Activated CD4-positive, alpha-beta T cell treated with anti-CD3 and anti-CD28 coated beads for 48 hours (primary cell): ENCODE data around the gene IL18.
"Not testable (repeated sequence)": the region's sequence is repeated elsewhere in the genome, so short reads cannot be mapped to it uniquely, and the experiment has no call there.

Experiments
- DNase-seq: peaks from one replicate; pipeline ENCODE4 v3.0.0-alpha.2; 2020

Gene IL18

GRCh38 chr11:112163875-112164685 is at the start of gene IL18:
Gene IL18 (minus strand): TSS chr11:112164094. CDS start chr11:112155053, 9,041 bp downstream.
- no peak for DNase-seq

GRCh38 chr11:112212710-112213109 is 48.8 kb upstream of the IL18 start:
- DNase-seq = no peak

GRCh38 chr11:112212290-112212689 is 48.4 kb upstream of the IL18 start:
- DNase-seq = no peak

- DNase-seq = peak; percentile 15
Observed at GRCh38 chr11:112211536-112211935, 47.6 kb upstream of the IL18 start.

DNA sequence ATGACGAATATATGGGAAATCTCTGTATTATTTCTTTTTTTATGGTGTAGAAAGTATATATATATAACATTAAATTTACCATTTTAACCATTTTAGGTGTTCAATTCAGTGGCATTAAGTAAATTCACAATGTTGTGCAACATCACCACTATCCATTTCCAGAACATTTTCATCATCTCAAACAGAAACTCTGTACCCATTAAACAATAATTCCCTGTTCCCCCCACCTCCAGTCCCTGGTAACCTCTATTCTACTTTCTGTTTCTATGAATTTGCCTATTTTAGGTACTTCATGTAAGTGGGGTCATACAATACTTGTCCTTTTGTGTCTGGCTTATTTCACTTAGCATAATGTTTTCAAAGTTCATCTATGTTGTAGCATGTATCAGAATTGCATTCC is 47.0 kb upstream of the IL18 start:
- DNase-seq = no peak

GRCh38 chr11:112206071-112206470 is 42.2 kb upstream of the IL18 start:
- DNase-seq = no peak

DNA sequence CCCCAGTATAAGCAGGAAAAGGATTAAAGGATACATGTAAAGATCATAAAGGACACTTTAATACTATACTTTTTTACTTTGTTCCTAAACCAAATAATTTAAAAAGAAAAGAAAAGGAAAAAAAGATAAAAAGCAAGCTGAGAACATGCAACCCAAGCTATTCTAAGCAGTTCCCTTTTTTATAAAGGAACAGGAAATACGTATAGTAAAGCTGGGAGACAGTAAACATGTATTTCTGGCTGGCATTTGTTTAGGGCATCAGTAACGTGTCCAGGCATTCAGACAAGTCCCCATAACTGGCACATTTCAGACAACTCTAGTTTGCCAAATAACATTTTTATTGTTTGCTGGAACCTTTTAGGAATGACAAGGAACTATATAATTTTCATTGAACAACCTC is 36.4 kb upstream of the IL18 start:
- no peak for DNase-seq

GRCh38 chr11:112199101-112199500 is 35.2 kb upstream of the IL18 start:
- DNase-seq = not testable (repeated sequence)

DNA sequence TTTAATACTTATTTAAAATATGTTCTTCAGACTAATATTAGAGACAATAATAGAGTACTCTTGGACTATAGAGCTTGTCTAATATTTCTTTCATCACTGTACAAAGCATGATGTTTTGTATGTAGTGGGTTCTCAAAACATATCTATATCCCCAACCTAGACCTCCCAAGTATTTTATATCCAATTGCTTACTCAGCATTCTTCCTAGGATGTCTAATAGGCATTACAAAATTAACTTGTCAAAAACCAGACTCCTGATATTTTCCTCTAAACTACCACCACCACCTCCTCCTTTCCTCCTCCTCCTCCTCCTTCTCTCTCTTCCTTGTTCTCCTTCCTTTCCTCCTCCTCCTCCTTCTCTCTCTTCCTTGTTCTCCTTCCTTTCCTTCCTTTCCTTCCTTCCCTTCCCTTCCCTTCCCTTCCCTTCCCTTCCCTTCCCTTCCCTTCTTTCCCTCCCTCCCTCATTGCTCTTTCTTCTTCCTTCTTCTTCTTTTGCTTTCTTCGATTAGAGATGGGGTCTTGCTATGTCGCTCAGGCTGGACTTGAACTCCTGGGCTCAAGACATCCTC is 32.7 kb upstream of the IL18 start:
- no peak for DNase-seq

DNA sequence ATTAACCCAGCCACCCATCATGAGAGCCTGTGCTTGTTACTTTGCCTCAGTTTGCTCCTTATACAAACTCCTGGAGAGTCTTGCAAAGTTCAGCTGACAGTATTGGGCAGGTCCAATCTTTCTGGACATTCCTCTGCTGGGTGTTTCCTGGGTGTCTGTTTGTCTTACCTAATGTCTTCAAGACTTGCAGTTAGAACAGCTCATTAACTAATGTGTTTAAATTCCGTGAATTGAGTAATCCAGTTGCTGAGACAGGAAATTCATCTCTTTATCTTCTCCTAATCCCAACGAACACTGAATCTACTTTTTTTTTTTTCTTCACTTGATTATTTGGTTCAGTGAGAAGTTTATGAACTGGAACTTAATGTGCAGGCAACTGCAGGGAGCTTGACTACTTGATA is 32.1 kb upstream of the IL18 start:
- no peak for DNase-seq

- not testable (repeated sequence) for DNase-seq
Observed at GRCh38 chr11:112195113-112195512, 31.2 kb upstream of the IL18 start.

- no peak for DNase-seq
Observed at GRCh38 chr11:112186304-112186703, 22.4 kb upstream of the IL18 start.

GRCh38 chr11:112185883-112186282 is 22.0 kb upstream of the IL18 start:
- DNase-seq = no peak

DNA sequence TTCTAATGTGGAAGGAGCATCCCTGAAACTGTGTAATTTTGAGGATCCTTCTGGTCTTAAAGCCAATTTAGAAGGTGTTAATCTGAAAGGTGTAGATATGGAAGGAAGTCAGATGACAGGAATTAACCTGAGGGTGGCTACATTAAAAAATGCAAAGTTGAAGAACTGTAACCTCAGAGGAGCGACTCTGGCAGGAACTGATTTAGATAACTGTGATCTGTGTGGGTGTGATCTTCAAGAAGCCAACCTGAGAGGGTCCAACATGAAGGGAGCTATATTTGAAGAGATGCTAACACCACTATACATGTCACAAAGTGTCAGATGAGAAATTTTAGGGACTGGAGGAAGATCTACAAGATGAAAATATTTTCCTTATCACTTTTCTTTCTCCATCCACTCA is 19.0 kb upstream of the IL18 start:
- DNase-seq = no peak

DNA sequence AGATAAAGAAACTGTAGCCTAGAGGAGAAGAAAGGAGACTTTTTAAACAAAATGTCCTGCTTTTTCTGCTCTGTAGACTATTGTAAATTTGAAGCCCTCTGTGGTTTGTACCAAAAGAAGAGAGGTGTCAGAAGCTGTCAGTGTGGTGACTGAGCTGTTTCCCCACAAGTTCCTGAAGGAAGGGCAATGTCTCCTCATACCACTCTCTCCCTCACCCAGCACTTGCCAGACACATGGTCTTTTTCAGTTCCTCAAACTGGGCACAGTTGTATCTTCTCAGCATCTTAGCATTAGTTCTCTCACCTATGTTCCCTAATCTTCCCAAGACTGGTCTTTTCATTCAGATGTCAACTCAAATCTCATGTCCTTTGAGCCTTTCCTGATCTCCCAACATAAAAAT is 15.7 kb upstream of the IL18 start:
- DNase-seq = no peak

DNA sequence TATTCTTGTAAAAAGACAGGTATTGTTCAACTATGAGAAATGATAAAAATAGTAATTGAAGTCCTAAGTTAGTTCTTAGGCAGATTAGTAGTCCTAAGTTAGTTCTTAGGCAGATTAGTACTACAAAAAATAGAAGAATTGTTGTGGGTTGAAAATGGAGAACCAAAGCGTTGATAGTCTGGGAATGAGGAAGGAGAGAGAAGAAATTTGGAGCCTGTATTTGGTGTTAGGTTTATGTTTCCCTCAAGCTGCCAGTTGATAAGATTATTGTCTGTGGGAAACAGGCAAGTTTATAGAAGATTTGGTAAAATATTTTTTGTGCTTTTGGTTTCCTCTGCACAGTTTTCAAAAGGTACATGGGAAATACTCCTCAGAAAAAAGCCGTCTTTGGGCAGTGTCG is 15.0 kb upstream of the IL18 start:
- DNase-seq = no peak

GRCh38 chr11:112178428-112178827 is 14.5 kb upstream of the IL18 start:
- no peak for DNase-seq

GRCh38 chr11:112177589-112177988 is 13.7 kb upstream of the IL18 start:
- no peak for DNase-seq

GRCh38 chr11:112176077-112176476 is 12.2 kb upstream of the IL18 start:
- no peak for DNase-seq

GRCh38 chr11:112175599-112175952 is 11.7 kb upstream of the IL18 start:
- no peak for DNase-seq

- peak; percentile 51 for DNase-seq
Observed at GRCh38 chr11:112174789-112175598, 11.1 kb upstream of the IL18 start, which contains the start of gene BCO2. Gene BCO2 (plus strand): TSS chr11:112175512. CDS start chr11:112175602, 90 bp downstream.

DNA sequence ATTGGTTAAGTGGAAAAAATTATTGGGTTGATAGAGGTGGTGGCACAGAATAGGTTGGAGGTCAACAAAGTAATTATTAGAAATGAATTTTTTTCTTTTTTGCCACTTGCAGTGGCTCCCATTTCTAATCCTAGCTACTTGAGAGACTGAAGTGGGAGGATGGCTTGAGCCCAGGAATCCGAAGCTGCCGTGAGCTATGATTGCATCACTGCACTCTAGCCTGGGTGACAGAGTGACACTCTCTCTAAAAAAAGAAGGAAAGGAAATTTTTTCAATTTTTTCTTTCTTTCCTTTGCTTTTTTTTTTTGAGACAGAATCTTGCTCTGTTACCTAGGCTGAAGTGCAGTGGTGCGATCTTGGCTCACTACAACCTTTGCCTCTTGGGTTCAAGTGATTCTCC is 9.3 kb upstream of the IL18 start:
- DNase-seq = no peak

DNA sequence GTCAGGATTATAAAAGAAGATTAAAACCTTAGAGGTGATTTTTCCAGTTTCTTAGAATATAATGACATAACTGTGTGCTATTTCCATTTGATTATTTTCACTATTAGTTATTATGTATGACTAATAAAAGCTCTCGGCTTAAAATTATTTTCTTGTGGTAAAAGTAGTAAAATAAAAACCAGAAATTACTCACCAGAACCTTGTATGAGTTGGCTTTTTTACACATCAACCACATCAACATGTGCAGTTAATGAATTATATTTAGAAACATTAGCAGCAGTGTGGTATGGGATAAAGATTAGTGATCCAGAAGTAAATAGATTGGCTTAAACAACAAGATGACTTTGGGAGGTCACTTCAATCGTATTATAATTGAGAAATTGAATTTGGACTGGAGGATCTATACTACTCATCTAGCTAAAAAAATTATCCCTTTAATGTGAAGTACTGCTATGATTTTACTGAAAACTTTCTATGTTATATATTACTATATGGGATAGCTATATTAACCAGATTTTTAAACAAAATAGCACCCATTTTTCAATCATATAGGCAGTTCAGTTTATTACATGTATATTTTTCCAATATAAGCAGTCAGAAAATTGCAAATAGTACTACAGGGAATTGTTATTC is 8.6 kb upstream of the IL18 start:
- DNase-seq = no peak
